Mesangial cell (primary cell): Measurements from ENCODE around the gene CD5L. TPM values are rescaled to one million over a fixed set of nuclear protein-coding genes. Genes with fewer than 3 reads are reported as not detected.

Source experiments
- total RNA-seq: library from RNA; depleted of rRNA; stranded (reverse); fragments of >200 nt; gene quantifications from 2 replicates; pipeline ENCODE4 v1.2.3, GENCODE V29; 2015

Gene CD5L
- not detected in 2 replicates for total RNA-seq

DNA sequence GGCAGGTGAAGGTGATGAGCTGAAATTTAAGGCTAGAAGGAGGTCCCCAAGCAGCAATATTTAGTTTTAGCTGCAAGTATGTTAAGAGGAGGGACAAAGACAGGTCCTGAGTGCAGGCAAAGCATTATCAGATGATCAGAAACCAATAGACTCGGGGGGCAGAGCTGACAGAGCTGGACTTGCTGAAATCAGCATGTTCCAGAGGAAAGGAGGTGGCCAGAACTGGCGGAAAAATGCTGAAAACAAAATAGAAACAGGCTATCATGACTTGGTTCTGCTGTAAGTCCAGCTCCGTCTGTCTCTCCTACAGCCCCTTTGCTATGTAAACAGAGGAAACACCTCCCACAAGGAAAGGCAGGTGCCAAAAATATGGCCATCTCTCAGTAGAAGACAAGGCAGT lies at the start of gene CD5L:
CD5L (minus strand) TSS at position 101 of the 400 bp plus-strand sequence. CDS start 107 bp downstream, outside the sequence.

DNA sequence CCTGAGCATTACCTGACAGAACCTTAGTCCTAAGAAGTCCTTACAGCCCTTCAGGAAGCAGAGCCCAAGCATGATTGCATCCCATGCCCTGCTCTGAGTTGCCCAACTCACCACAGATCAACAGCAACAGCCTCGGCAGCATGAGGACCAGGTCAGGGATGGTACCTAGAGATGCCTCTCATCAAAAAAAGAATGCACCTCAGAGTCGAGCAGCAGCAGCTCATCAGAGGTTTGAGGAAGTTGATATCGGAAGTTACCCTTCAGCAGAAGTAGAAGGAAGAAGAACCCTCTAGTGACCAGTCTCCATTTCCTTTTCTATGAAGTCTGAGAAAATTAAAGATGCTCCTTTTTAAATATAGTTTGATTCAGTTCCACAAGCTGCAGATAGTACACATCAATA lies 21.7 kb downstream of the CD5L start, which contains the start of gene FCRL1:
FCRL1 (minus strand) TSS at position 225 of the 400 bp plus-strand sequence; CDS start at position 142, 83 bp downstream.

Other genes with a start within 250 kb of the CD5L start
- gene FCRL4, start 243.7 kb downstream of the CD5L start, total RNA-seq = not detected in 2 replicates
- not detected in 2 replicates for gene FCRL3, start 141.0 kb downstream of the CD5L start, total RNA-seq
- not detected in 2 replicates for gene FCRL2, start 64.7 kb downstream of the CD5L start, total RNA-seq
- not detected in 2 replicates for gene FCRL1, start 21.7 kb downstream of the CD5L start, total RNA-seq
- gene KIRREL1, start 151.8 kb upstream of the CD5L start, total RNA-seq = 267 and 410 TPM in 2 replicates